Thymus (tissue), 11 donors: ENCODE results near the gene PAEP. TPM values are rescaled to one million over a fixed set of nuclear protein-coding genes. Genes with fewer than 3 reads are reported as not detected.

Experiments
- DNase-seq, 9 donors: peaks; one replicate each; pipeline ENCODE4 v3.0.0-alpha.2; 2013; ENCODE audit warnings: low spot score in 9 of 9, low read depth in 6 of 9, missing footprints in 1 of 9
- H3K27ac ChIP-seq, 2 donors: one replicate each; pipeline ENCODE4 v1.5.1; 2013; ENCODE audit warnings: control low read depth in 1 of 2, low read depth in 1 of 2, low read length in 1 of 2, mild to moderate bottlenecking in 1 of 2, moderate library complexity in 1 of 2
- H3K27me3 ChIP-seq, 2 donors: one replicate each; pipeline ENCODE4 v1.5.1; 2013; ENCODE audit warnings: low read length in 1 of 2; ENCODE audit not compliant: control insufficient read depth in 2 of 2, insufficient read depth in 1 of 2
- H3K36me3 ChIP-seq, 2 donors: one replicate each; pipeline ENCODE4 v1.5.1; 2013; ENCODE audit warnings: low read length in 1 of 2, mild to moderate bottlenecking in 1 of 2, moderate library complexity in 1 of 2; ENCODE audit not compliant: control insufficient read depth in 2 of 2, insufficient read depth in 2 of 2
- H3K4me1 ChIP-seq, 2 donors: one replicate each; pipeline ENCODE4 v1.5.1; 2013; ENCODE audit warnings: low read length in 2 of 2; ENCODE audit not compliant: control insufficient read depth in 2 of 2, insufficient read depth in 2 of 2
- H3K4me3 ChIP-seq, 2 donors: one replicate each; pipeline ENCODE4 v1.5.1; 2013; ENCODE audit warnings: low read length in 2 of 2, control low read depth in 1 of 2, mild to moderate bottlenecking in 1 of 2
- H3K9me3 ChIP-seq, 2 donors: one replicate each; pipeline ENCODE4 v1.5.1; 2013; ENCODE audit warnings: low read length in 1 of 2, mild to moderate bottlenecking in 1 of 2; ENCODE audit not compliant: control insufficient read depth in 2 of 2, insufficient read depth in 1 of 2
- WGBS: extraction: QIAGEN DNeasy Blood & Tissue Kit; methylation state at CpG from one replicate; pipeline ENCODE4 v1.1.7; 2013; 5-methylcytosine and 5-hydroxymethylcytosine counted together
- polyA plus RNA-seq: library from polyadenylated mRNA; stranded (reverse); fragments of 200-250 nt; gene quantifications from one replicate; pipeline ENCODE4 v1.2.3, GENCODE V29; 2013
- total RNA-seq: library from RNA; stranded (reverse); fragments of 120-200 nt; gene quantifications from one replicate; pipeline ENCODE4 v1.2.4, GENCODE V29; 2013
- donor health status: healthy.

PAEP gene
- total and polyA plus RNA-seq, 2 donors, result 0.38 to 1.8 TPM

- 89% methylated on average over 25 of the region's 25 CpGs for WGBS
- H3K4me1 ChIP-seq, result no peaks in the 10 kb centered on the region
- DNase-seq, result no peak
- H3K27me3 ChIP-seq, result peaks cover 0 to 2% of the 10 kb centered on the region in 2 donors
- H3K9me3 ChIP-seq, result no peaks in the 10 kb centered on the region
- H3K27ac ChIP-seq, result no peak overlapping the region
- no peaks in the 10 kb centered on the region for H3K36me3 ChIP-seq
- H3K4me3 ChIP-seq, result no peak overlapping the region
Measured at GRCh38 chr9:135607401-135608293, 46.1 kb downstream of the PAEP start.

- no peak overlapping the region for H3K4me3 ChIP-seq
- no peaks in the 10 kb centered on the region for H3K9me3 ChIP-seq
- H3K27me3 ChIP-seq, result no peaks in the 10 kb centered on the region
- 89% methylated on average over 22 of the region's 22 CpGs for WGBS
- H3K27ac ChIP-seq, result no peak overlapping the region
- DNase-seq, result no peak
- no peaks in the 10 kb centered on the region for H3K36me3 ChIP-seq
- no peaks in the 10 kb centered on the region for H3K4me1 ChIP-seq
Measured at GRCh38 chr9:135608294-135608998, 46.9 kb downstream of the PAEP start.

- no peak for DNase-seq
- Histone ChIP-seq H3K27me3 (no peaks in the 10 kb centered on the region), H3K36me3 (no peaks in the 10 kb centered on the region), H3K9me3 (no peaks in the 10 kb centered on the region), H3K27ac (no peak overlapping the region), H3K4me3 (no peak overlapping the region), H3K4me1 (no peaks in the 10 kb centered on the region)
- 91% methylated on average over 15 of the region's 15 CpGs for WGBS
Measured at GRCh38 chr9:135608999-135609317, 47.4 kb downstream of the PAEP start.

- Histone ChIP-seq H3K27me3 (no peaks in the 10 kb centered on the region), H3K4me3 (no peak overlapping the region), H3K36me3 (no peaks in the 10 kb centered on the region), H3K9me3 (no peaks in the 10 kb centered on the region), H3K27ac (no peak overlapping the region), H3K4me1 (no peaks in the 10 kb centered on the region)
- no peak for DNase-seq
- WGBS, result 91% methylated on average over 17 of the region's 17 CpGs
Measured at GRCh38 chr9:135609366-135609955, 47.9 kb downstream of the PAEP start.

- Histone ChIP-seq H3K4me3 (no peak overlapping the region), H3K4me1 (no peaks in the 10 kb centered on the region), H3K9me3 (no peaks in the 10 kb centered on the region), H3K27ac (no peak overlapping the region), H3K27me3 (no peaks in the 10 kb centered on the region), H3K36me3 (no peaks in the 10 kb centered on the region)
- DNase-seq, result no peak
- WGBS, result 85% methylated on average over 13 of the region's 13 CpGs
Measured at GRCh38 chr9:135610290-135611141, 49.0 kb downstream of the PAEP start.

DNA sequence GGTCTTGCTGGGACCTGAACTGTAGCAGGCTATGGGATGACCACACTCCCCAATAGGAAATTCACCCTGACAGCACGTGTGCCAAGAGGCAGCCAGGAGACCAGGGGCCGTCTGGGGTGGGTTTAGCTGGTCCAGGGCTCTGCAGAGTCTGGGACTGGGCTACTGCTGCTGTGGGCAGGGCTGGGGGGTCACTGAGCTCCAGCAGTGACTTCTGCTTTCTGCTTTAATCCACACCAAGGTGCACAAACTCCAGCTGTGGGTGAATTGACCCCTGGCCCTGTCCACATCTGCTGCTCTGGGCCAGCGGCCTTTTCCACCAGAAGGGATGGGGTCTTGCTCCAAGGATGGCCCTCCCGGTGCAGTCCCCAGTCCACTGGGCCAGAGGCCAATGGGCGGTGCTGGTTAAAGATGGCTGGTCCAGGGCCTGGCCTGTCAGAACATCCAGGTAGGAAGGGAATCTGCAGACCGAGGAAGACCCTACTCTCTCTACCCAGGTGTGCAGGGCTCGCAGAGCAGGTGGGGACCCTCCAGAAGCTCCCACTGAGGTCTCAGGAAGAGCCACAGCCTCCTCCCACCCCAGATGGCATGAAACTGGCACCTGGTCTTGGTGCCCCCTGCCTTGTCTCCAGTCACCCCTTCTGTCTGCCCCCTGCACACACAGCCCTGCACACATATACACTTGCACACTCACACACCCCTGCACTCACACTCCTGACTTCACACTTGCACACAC lies 49.8 kb downstream of the PAEP start:
- Histone ChIP-seq H3K27me3 (no peaks in the 10 kb centered on the region), H3K36me3 (no peaks in the 10 kb centered on the region), H3K4me1 (no peaks in the 10 kb centered on the region), H3K27ac (no peak overlapping the region), H3K9me3 (no peaks in the 10 kb centered on the region), H3K4me3 (no peak overlapping the region)
- 91% methylated on average over 7 of the region's 7 CpGs for WGBS
- no peak for DNase-seq

DNA sequence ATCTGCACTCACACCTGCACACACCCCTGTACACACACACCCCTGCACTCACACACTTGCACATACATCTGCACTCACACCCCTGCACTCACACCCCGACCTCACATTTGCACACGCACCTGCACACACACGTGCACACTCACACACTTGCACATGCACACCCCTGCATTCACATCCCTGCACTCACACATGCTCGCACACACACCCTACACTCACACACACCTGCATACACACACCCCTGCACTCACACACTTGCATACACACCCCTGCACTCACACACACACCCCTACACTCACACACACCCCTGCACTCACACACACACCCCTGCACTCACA lies 50.3 kb downstream of the PAEP start:
- DNase-seq, result no peak
- H3K4me3 ChIP-seq, result no peak overlapping the region
- H3K9me3 ChIP-seq, result no peaks in the 10 kb centered on the region
- H3K4me1 ChIP-seq, result no peaks in the 10 kb centered on the region
- 21% methylated on average over 4 of the region's 4 CpGs for WGBS
- H3K27me3 ChIP-seq, result no peaks in the 10 kb centered on the region
- H3K36me3 ChIP-seq, result no peaks in the 10 kb centered on the region
- no peak overlapping the region for H3K27ac ChIP-seq

DNA sequence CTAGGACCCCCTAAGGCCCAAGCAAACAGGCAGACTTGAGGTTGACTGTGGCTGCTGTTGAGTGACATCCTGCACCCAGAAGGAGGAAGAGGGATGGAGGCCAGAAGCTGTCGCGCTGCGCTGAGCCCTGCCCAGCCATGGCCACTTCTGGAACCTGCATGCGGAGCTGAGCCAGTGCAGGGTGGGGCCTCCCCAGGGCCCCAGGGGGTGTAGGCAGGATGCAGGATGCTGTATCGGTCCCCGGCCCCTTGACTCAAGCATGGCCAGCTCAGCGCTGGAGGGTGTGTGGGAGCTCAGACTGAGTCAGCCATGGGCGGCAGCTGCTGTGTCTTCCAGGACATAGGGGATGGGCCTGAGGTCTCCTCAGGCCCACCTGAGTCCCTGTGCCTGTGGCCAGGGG lies 50.9 kb downstream of the PAEP start:
- H3K9me3 ChIP-seq, result no peaks in the 10 kb centered on the region
- H3K27me3 ChIP-seq, result no peaks in the 10 kb centered on the region
- no peak overlapping the region for H3K27ac ChIP-seq
- H3K4me3 ChIP-seq, result no peak overlapping the region
- H3K4me1 ChIP-seq, result no peaks in the 10 kb centered on the region
- no peak for DNase-seq
- no peaks in the 10 kb centered on the region for H3K36me3 ChIP-seq
- WGBS, result 95% methylated on average over 8 of the region's 8 CpGs
